HepG2 (cell line): ENCODE results near the gene GAS2. TPM values are rescaled to one million over a fixed set of nuclear protein-coding genes. Genes with fewer than 3 reads are reported as not detected.
A peak's percentile ranks its signal among the peaks of the same experiment; 100 is the strongest.

Experiments
- CBFB ChIP-seq: sonication (generic); formaldehyde crosslinking; IDR thresholded peaks from 2 replicates; pipeline ENCODE4 v1.4.0; 2020; ENCODE audit warnings: missing genetic modification reagents
- CBX5 ChIP-seq: sonication (generic); formaldehyde crosslinking; IDR thresholded peaks from 2 replicates; pipeline ENCODE4 v1.4.0; 2020; ENCODE audit warnings: missing genetic modification reagents, borderline replicate concordance
- GFI1 ChIP-seq: sonication (generic); formaldehyde crosslinking; IDR thresholded peaks from 2 replicates; pipeline ENCODE4 v1.5.0; 2020; ENCODE audit warnings: missing genetic modification reagents, mild to moderate bottlenecking, borderline replicate concordance
- HDAC1 ChIP-seq: sonication (generic); formaldehyde crosslinking; IDR thresholded peaks from 2 replicates; pipeline ENCODE4 v1.5.1; 2020; ENCODE audit warnings: mild to moderate bottlenecking, missing genetic modification reagents
- HNF1B ChIP-seq: sonication (generic); formaldehyde crosslinking; IDR thresholded peaks from 2 replicates; pipeline ENCODE4 v1.5.1; 2020; ENCODE audit warnings: mild to moderate bottlenecking, moderate library complexity, missing genetic modification reagents
- HOXD1 ChIP-seq: sonication (generic); formaldehyde crosslinking; IDR thresholded peaks from 2 replicates; pipeline ENCODE4 v1.5.0; 2020; ENCODE audit warnings: missing genetic modification reagents
- IKZF4 ChIP-seq: sonication (generic); formaldehyde crosslinking; IDR thresholded peaks from 2 replicates; pipeline ENCODE4 v1.5.1; 2020; ENCODE audit warnings: borderline replicate concordance, mild to moderate bottlenecking, low read depth, missing genetic modification reagents; ENCODE audit errors: not compliant biosample characterization
- JUND ChIP-seq: sonication (generic); formaldehyde crosslinking; IDR thresholded peaks from 2 replicates; pipeline ENCODE4 v1.8.0; 2022; ENCODE audit warnings: mild to moderate bottlenecking, missing genetic modification reagents
- MATR3 ChIP-seq: sonication (generic); formaldehyde crosslinking; IDR thresholded peaks from 2 replicates; pipeline ENCODE4 v1.4.0; 2020; ENCODE audit warnings: missing genetic modification reagents
- MAX ChIP-seq: IDR thresholded peaks from 2 replicates; pipeline ENCODE4 v1.6.1; 2012; ENCODE audit warnings: inconsistent platforms
- MTF2 ChIP-seq: sonication (generic); formaldehyde crosslinking; IDR thresholded peaks from 2 replicates; pipeline ENCODE4 v1.5.0; 2020; ENCODE audit warnings: missing genetic modification reagents, borderline replicate concordance
- NFRKB ChIP-seq: fragments of 450-650 bp; IDR thresholded peaks from 2 replicates; pipeline ENCODE4 v1.6.1; 2017
- TP53 ChIP-seq: sonication (generic); formaldehyde crosslinking; conservative IDR thresholded peaks from 2 replicates; pipeline ENCODE4 v1.4.0; 2020; ENCODE audit warnings: missing genetic modification reagents
- U2AF2 ChIP-seq: fragments of 200-400 bp; formaldehyde crosslinking; IDR thresholded peaks from 2 replicates; pipeline ENCODE4 v1.6.1; 2017; ENCODE audit warnings: low read depth, mild to moderate bottlenecking, low read length
- ZNF329 ChIP-seq: sonication (generic); formaldehyde crosslinking; IDR thresholded peaks from 2 replicates; pipeline ENCODE4 v1.9.0; 2021; ENCODE audit warnings: low read depth, mild to moderate bottlenecking, missing genetic modification reagents
- ZNF383 ChIP-seq: sonication (generic); formaldehyde crosslinking; IDR thresholded peaks from 2 replicates; pipeline ENCODE4 v1.4.0; 2020; ENCODE audit warnings: missing genetic modification reagents, mild to moderate bottlenecking, borderline replicate concordance
- ZNF644 ChIP-seq: IDR thresholded peaks from 2 replicates; pipeline ENCODE4 v1.6.1; 2016; ENCODE audit warnings: low read depth
- ZNF839 ChIP-seq: sonication (generic); formaldehyde crosslinking; IDR thresholded peaks from 2 replicates; pipeline ENCODE4 v1.4.0; 2020; ENCODE audit warnings: missing genetic modification reagents, mild to moderate bottlenecking, borderline replicate concordance
- ZNF878 ChIP-seq: sonication (generic); formaldehyde crosslinking; IDR thresholded peaks from 2 replicates; pipeline ENCODE4 v1.8.1; 2023; ENCODE audit warnings: mild to moderate bottlenecking, missing genetic modification reagents, moderate library complexity
- ZSCAN20 ChIP-seq: sonication (generic); formaldehyde crosslinking; IDR thresholded peaks from 2 replicates; pipeline ENCODE4 v1.4.0; 2020; ENCODE audit warnings: missing genetic modification reagents, mild to moderate bottlenecking, borderline replicate concordance
- polyA plus RNA-seq, 8 experiments: library from polyadenylated mRNA; depleted of rRNA in 3 of 8; stranded (reverse) in 7 of 8; unstranded in 1 of 8; fragments of >200 nt; fragmentation: Illumina TruSeq in 4 of 8; extraction: Trizol in 4 of 8; gene quantifications; 2 replicates each; pipeline versions ENCODE4 v1.2.1 to v1.2.3, GENCODE V29; 2011 to 2016; ENCODE audit warnings: low read depth in 4 of 8, missing spikeins in 1 of 8, mixed read lengths in 1 of 8; ENCODE audit not compliant: insufficient read depth in 1 of 8
- total RNA-seq, 5 experiments: library from RNA; depleted of rRNA; stranded (reverse); fragments of >200 nt; fragmentation: Illumina TruSeq; extraction: Trizol; gene quantifications; 2 replicates each; pipeline ENCODE4 v1.2.3, GENCODE V29; 2016; ENCODE audit warnings: low read depth in 1 of 5
- TF ChIP-seq, protein P1 (sequence below): sonication (generic); formaldehyde crosslinking; IDR thresholded peaks from 2 replicates; pipeline ENCODE4 v1.5.1; 2020; ENCODE audit warnings: mild to moderate bottlenecking, missing genetic modification reagents, moderate library complexity
- TF ChIP-seq, protein P2 (sequence below): sonication (generic); formaldehyde crosslinking; IDR thresholded peaks from 2 replicates; pipeline ENCODE4 v1.5.0; 2020; ENCODE audit warnings: mild to moderate bottlenecking, missing genetic modification reagents

GAS2 gene
- total and polyA plus RNA-seq, 2 of the 13 experiments (the other 11 are each of a cell fraction or from before 2014, with no cell fraction given) = 26.0 to 85.1 TPM

DNA sequence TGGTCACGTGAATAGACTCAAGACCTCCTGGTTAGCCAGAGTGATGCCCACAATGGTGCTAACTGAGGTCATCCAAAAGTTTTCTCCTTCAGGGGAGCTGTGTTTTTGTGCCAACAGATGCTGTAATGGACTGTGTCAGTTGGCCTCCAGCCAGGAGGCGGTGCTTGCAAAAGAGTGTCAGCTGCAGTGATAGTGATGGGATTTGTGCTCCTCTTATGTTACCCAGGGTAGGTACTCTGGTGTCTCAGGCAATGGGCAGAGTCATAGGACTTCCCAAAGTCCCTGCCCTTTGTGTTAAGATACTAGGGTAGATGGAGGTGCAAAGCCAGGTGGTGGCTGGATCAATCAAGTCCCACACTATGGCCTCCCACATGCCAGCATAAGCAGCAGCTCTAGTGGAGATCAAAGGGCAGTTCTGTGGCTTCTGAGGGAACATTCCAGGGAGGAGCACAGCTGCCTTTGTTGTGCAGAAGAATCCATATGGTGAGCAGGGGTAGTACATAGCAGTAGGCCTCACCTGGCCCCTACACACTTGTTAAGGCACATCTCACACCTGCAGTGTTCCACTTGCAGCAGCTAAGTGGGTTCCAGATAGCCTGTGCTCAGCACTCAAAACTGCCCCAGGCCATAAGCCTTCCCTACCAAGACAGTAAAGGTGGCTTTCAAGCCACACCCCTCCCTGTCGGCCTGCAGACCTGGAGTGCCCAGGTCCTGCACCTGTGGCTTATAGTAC, 31.3 kb upstream of the GAS2 start (continued):
- TF ChIP-seq ZNF839 (CRISPR knock-in tag) = no peak
- TF ChIP-seq ZNF383 (CRISPR knock-in tag) = 0 out of 2 replicates have a peak, but pooled peaks have one; percentile 23
- TF ChIP-seq CBX5 = peak; percentile 51; the same call in 1 of the 2 replicates
- TF ChIP-seq, protein P1, sequence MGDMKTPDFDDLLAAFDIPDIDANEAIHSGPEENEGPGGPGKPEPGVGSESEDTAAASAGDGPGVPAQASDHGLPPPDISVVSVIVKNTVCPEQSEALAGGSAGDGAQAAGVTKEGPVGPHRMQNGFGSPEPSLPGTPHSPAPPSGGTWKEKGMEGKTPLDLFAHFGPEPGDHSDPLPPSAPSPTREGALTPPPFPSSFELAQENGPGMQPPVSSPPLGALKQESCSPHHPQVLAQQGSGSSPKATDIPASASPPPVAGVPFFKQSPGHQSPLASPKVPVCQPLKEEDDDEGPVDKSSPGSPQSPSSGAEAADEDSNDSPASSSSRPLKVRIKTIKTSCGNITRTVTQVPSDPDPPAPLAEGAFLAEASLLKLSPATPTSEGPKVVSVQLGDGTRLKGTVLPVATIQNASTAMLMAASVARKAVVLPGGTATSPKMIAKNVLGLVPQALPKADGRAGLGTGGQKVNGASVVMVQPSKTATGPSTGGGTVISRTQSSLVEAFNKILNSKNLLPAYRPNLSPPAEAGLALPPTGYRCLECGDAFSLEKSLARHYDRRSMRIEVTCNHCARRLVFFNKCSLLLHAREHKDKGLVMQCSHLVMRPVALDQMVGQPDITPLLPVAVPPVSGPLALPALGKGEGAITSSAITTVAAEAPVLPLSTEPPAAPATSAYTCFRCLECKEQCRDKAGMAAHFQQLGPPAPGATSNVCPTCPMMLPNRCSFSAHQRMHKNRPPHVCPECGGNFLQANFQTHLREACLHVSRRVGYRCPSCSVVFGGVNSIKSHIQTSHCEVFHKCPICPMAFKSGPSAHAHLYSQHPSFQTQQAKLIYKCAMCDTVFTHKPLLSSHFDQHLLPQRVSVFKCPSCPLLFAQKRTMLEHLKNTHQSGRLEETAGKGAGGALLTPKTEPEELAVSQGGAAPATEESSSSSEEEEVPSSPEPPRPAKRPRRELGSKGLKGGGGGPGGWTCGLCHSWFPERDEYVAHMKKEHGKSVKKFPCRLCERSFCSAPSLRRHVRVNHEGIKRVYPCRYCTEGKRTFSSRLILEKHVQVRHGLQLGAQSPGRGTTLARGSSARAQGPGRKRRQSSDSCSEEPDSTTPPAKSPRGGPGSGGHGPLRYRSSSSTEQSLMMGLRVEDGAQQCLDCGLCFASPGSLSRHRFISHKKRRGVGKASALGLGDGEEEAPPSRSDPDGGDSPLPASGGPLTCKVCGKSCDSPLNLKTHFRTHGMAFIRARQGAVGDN (CRISPR knock-in tag) = peak; percentile 72
- peak; percentile 82 for TF ChIP-seq MAX
- TF ChIP-seq TP53 (CRISPR knock-in tag) = no peak
- TF ChIP-seq, protein P2, sequence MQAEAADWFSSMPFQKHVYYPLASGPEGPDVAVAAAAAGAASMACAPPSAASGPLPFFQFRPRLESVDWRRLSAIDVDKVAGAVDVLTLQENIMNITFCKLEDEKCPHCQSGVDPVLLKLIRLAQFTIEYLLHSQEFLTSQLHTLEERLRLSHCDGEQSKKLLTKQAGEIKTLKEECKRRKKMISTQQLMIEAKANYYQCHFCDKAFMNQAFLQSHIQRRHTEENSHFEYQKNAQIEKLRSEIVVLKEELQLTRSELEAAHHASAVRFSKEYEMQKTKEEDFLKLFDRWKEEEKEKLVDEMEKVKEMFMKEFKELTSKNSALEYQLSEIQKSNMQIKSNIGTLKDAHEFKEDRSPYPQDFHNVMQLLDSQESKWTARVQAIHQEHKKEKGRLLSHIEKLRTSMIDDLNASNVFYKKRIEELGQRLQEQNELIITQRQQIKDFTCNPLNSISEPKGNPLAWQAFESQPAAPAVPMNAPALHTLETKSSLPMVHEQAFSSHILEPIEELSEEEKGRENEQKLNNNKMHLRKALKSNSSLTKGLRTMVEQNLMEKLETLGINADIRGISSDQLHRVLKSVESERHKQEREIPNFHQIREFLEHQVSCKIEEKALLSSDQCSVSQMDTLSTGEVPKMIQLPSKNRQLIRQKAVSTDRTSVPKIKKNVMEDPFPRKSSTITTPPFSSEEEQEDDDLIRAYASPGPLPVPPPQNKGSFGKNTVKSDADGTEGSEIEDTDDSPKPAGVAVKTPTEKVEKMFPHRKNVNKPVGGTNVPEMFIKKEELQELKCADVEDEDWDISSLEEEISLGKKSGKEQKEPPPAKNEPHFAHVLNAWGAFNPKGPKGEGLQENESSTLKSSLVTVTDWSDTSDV = no peak
- no peak for TF ChIP-seq U2AF2
- no peak for TF ChIP-seq IKZF4 (CRISPR knock-in tag)
- peak; percentile 96 for TF ChIP-seq ZNF644 (CRISPR knock-in tag)
- 0 out of 2 replicates have a peak, but pooled peaks have one; percentile 57 for TF ChIP-seq ZNF329 (CRISPR knock-in tag)
- 0 out of 2 replicates have a peak, but pooled peaks have one; percentile 60 for TF ChIP-seq JUND
- TF ChIP-seq ZNF878 = 0 out of 2 replicates have a peak, but pooled peaks have one; percentile 17
- no peak for TF ChIP-seq MATR3 (CRISPR knock-in tag)
- no peak for TF ChIP-seq HNF1B (CRISPR knock-in tag)
- peak; percentile 40; the same call in 1 of the 2 replicates for TF ChIP-seq HDAC1 (CRISPR knock-in tag)
- TF ChIP-seq GFI1 (CRISPR knock-in tag) = peak; percentile 81
- no peak for TF ChIP-seq HOXD1 (CRISPR knock-in tag)
- peak; percentile 99 for TF ChIP-seq CBFB (CRISPR knock-in tag)
- TF ChIP-seq NFRKB = no peak
- no peak for TF ChIP-seq MTF2
- no peak for TF ChIP-seq ZSCAN20 (CRISPR knock-in tag)
